Stomach smooth muscle (tissue), 2 donors: ENCODE results near the gene CNNM2.

Experiments
- H3K27ac ChIP-seq: one replicate; pipeline ENCODE4 v1.7.0; 2013; ENCODE audit warnings: mild to moderate bottlenecking, low read length, inconsistent platforms
- H3K27me3 ChIP-seq, 2 donors: one replicate each; pipeline ENCODE4 v1.7.0; 2013; ENCODE audit warnings: low read length in 2 of 2; ENCODE audit not compliant: insufficient read depth in 2 of 2, control insufficient read depth in 1 of 2
- H3K36me3 ChIP-seq, 2 donors: one replicate each; pipeline ENCODE4 v1.7.0; 2013; ENCODE audit warnings: low read length in 2 of 2; ENCODE audit not compliant: control insufficient read depth in 2 of 2, insufficient read depth in 2 of 2
- H3K4me1 ChIP-seq: one replicate; pipeline ENCODE4 v1.7.0; 2013; ENCODE audit warnings: low read length; ENCODE audit not compliant: control insufficient read depth, insufficient read depth
- H3K4me3 ChIP-seq, 2 donors: one replicate each; pipeline ENCODE4 v1.7.0; 2013; ENCODE audit warnings: low read length in 2 of 2
- H3K9ac ChIP-seq, 2 donors: one replicate each; pipeline ENCODE4 v1.7.0; 2013; ENCODE audit warnings: low read length in 2 of 2, mild to moderate bottlenecking in 1 of 2
- H3K9me3 ChIP-seq, 2 donors: one replicate each; pipeline ENCODE4 v1.7.0; 2013; ENCODE audit warnings: low read length in 2 of 2; ENCODE audit not compliant: control insufficient read depth in 2 of 2
- donor health status: healthy.
- donor health status: Pancreatic carcinoma.

The CNNM2 gene

GRCh38 chr10:103104721-103105120 lies 186.6 kb downstream of the CNNM2 start:
- H3K4me1 ChIP-seq, result no peaks in the 10 kb centered on the region
- H3K9me3 ChIP-seq, result no peaks in the 10 kb centered on the region
- peaks cover 9 to 13% of the 10 kb centered on the region in 2 donors for H3K36me3 ChIP-seq
- H3K27me3 ChIP-seq, result no peaks in the 10 kb centered on the region
- no peak overlapping the region for H3K9ac ChIP-seq
- no peak overlapping the region for H3K27ac ChIP-seq
- no peak overlapping the region for H3K4me3 ChIP-seq

- no peaks in the 10 kb centered on the region for H3K9me3 ChIP-seq
- no peak overlapping the region for H3K9ac ChIP-seq
- peaks cover 6 to 7% of the 10 kb centered on the region in 2 donors for H3K36me3 ChIP-seq
- H3K27ac ChIP-seq, result no peak overlapping the region
- H3K4me3 ChIP-seq, result no peak overlapping the region
- no peaks in the 10 kb centered on the region for H3K27me3 ChIP-seq
- H3K4me1 ChIP-seq, result no peaks in the 10 kb centered on the region
Measured at GRCh38 chr10:103105462-103105861, 187.4 kb downstream of the CNNM2 start.

- H3K4me1 ChIP-seq, result peaks cover 1% of the 10 kb centered on the region
- H3K27me3 ChIP-seq, result no peaks in the 10 kb centered on the region
- no peaks in the 10 kb centered on the region for H3K9me3 ChIP-seq
- peaks cover 4 to 5% of the 10 kb centered on the region in 2 donors for H3K36me3 ChIP-seq
- H3K9ac ChIP-seq, result no peak overlapping the region
- H3K27ac ChIP-seq, result no peak overlapping the region
- H3K4me3 ChIP-seq, result no peak overlapping the region
Measured at GRCh38 chr10:103106539-103106938, 188.4 kb downstream of the CNNM2 start.

- Histone ChIP-seq H3K4me1 (peaks cover 3% of the 10 kb centered on the region), H3K9ac (no peak overlapping the region), H3K27ac (no peak overlapping the region), H3K36me3 (no peaks in the 10 kb centered on the region), H3K9me3 (no peaks in the 10 kb centered on the region), H3K27me3 (no peaks in the 10 kb centered on the region), H3K4me3 (no peak overlapping the region)
Measured at GRCh38 chr10:103109821-103110220, 191.7 kb downstream of the CNNM2 start.

DNA sequence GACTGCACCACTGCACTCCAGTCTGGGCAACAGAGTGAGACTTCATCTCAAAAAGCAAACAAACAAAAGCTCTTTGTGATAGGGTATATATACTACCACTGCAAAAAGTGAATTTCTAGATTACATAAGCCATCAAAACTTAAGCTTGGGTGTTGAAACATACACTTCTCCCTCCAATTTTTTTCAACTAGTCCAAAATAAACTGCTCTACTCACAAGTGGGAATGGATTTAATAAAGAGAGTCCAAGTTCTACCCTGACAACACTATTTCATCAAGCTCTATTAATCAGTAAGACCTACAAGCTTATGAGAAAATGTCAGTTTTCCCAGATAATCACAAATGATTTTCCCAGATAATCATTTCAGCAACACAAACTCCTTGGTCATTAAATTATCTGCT lies 192.3 kb downstream of the CNNM2 start:
- Histone ChIP-seq H3K9ac (no peak overlapping the region), H3K36me3 (no peaks in the 10 kb centered on the region), H3K27me3 (no peaks in the 10 kb centered on the region), H3K4me3 (no peak overlapping the region), H3K27ac (no peak overlapping the region), H3K4me1 (peaks cover 3% of the 10 kb centered on the region), H3K9me3 (no peaks in the 10 kb centered on the region)

GRCh38 chr10:103111031-103111917 lies 193.2 kb downstream of the CNNM2 start:
- no peaks in the 10 kb centered on the region for H3K9me3 ChIP-seq
- no peaks in the 10 kb centered on the region for H3K36me3 ChIP-seq
- no peaks in the 10 kb centered on the region for H3K27me3 ChIP-seq
- H3K4me3 ChIP-seq, result no peak overlapping the region
- H3K27ac ChIP-seq, result no peak overlapping the region
- H3K4me1 ChIP-seq, result peaks cover 3% of the 10 kb centered on the region
- H3K9ac ChIP-seq, result no peak overlapping the region

GRCh38 chr10:103111918-103112877 lies 194.1 kb downstream of the CNNM2 start:
- H3K9ac ChIP-seq, result no peak overlapping the region
- H3K9me3 ChIP-seq, result no peaks in the 10 kb centered on the region
- H3K4me1 ChIP-seq, result peaks cover 3% of the 10 kb centered on the region
- no peaks in the 10 kb centered on the region for H3K36me3 ChIP-seq
- no peaks in the 10 kb centered on the region for H3K27me3 ChIP-seq
- no peak overlapping the region for H3K27ac ChIP-seq
- no peak overlapping the region for H3K4me3 ChIP-seq

DNA sequence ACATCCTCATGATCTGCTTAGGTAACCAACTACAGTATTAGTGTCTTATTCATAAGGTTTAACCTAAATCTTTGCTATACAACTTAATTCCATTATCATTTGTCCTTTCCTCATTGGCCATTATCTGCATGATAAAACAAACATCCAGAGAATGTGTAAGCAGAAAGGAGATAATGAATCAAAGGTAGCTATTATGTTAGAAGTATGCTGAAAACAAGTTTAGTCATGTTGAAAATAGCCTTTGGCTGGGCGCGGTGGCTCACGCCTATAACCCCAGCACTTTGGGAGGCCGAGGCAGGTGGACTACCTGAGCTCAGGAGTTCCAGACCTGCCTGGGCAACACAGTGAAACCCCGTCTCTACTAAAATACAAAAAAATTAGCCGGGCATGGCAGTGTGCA lies 196.8 kb downstream of the CNNM2 start:
- Histone ChIP-seq H3K4me1 (peaks cover 3% of the 10 kb centered on the region), H3K27me3 (no peaks in the 10 kb centered on the region), H3K36me3 (no peaks in the 10 kb centered on the region), H3K27ac (no peak overlapping the region), H3K9me3 (no peaks in the 10 kb centered on the region), H3K4me3 (no peak overlapping the region), H3K9ac (no peak overlapping the region)

DNA sequence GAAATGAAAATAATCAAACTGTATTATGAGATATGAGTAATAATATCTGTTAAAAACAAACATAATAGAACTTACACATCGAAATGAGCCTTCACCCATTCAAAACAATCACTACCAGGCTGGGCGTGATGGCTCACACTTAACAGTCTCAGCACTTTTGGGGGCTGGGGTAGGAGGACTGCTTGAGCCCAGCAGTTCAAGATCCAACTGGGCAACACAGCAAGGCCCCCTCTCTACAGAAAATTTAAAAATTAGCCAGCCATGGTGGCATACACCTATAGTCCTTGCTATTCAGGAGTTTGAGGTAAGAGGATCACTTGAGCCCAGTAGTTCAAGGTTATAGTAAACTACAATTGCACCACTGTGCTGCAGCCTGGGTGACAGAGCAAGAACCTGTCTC lies 199.2 kb downstream of the CNNM2 start:
- Histone ChIP-seq H3K9me3 (no peaks in the 10 kb centered on the region), H3K9ac (no peak overlapping the region), H3K27ac (no peak overlapping the region), H3K4me1 (peaks cover 7% of the 10 kb centered on the region), H3K36me3 (no peaks in the 10 kb centered on the region), H3K27me3 (no peaks in the 10 kb centered on the region), H3K4me3 (no peak overlapping the region)

- no peak overlapping the region for H3K27ac ChIP-seq
- no peaks in the 10 kb centered on the region for H3K36me3 ChIP-seq
- H3K9me3 ChIP-seq, result no peaks in the 10 kb centered on the region
- no peak overlapping the region for H3K4me3 ChIP-seq
- H3K27me3 ChIP-seq, result no peaks in the 10 kb centered on the region
- H3K9ac ChIP-seq, result no peak overlapping the region
- peaks cover 7% of the 10 kb centered on the region for H3K4me1 ChIP-seq
Measured at GRCh38 chr10:103120546-103120945, 202.5 kb downstream of the CNNM2 start.
